ENCODE results near the gene ZSWIM5. TPM values are rescaled to one million over a fixed set of nuclear protein-coding genes. Genes with fewer than 3 reads are reported as not detected.

Gene ZSWIM5
- total and polyA plus RNA-seq, 2 of the 8 experiments (the other 6 are each of a cell fraction or from before 2014, with no cell fraction given) = 2.5 to 3.9 TPM

GRCh38 chr1:45071567-45071966 is 134.8 kb downstream of the ZSWIM5 start (continued):
- no peak for TF ChIP-seq ATF3 (IDR thresholded peaks at IDR 0.05; ENCODE audit: insufficient read depth, low read depth, low read length)
- no peak for TF ChIP-seq EZH2 (IDR thresholded peaks at IDR 0.05; ENCODE audit: low read depth, low read length, severe bottlenecking)
- no peak for TF ChIP-seq POLR2A (IDR thresholded peaks at IDR 0.05; ENCODE audit: control extremely low read depth in 1 of 2, low read depth in 2 of 2, low read length in 2 of 2)
- TF ChIP-seq TBP (IDR thresholded peaks at IDR 0.05; ENCODE audit: low read depth, low read length) = no peak
